Neuronal stem cell (in vitro differentiated cells): ENCODE measurements around the gene DNLZ.

Experiments used
- DNase-seq: peaks from one replicate; pipeline ENCODE4 v3.0.0-alpha.2; 2013; ENCODE audit warnings: low spot score
- H2AFZ ChIP-seq: one replicate; pipeline ENCODE4 v1.6.1; 2013; ENCODE audit warnings: mild to moderate bottlenecking, low read length, inconsistent platforms
- H2AK5ac ChIP-seq: 2 replicates; pipeline ENCODE4 v1.6.1; 2013; ENCODE audit warnings: low read depth, mild to moderate bottlenecking, inconsistent platforms, low read length, moderate library complexity, mixed read lengths
- H2BK120ac ChIP-seq: 2 replicates; pipeline ENCODE4 v1.6.1; 2013; ENCODE audit warnings: low read depth, mild to moderate bottlenecking, inconsistent platforms, low read length, moderate library complexity, mixed read lengths
- H2BK12ac ChIP-seq: one replicate; pipeline ENCODE4 v1.6.1; 2013; ENCODE audit warnings: low read length, inconsistent platforms
- H2BK15ac ChIP-seq: 2 replicates; pipeline ENCODE4 v1.6.1; 2013; ENCODE audit warnings: mild to moderate bottlenecking, low read length, inconsistent platforms, mixed read lengths
- H2BK5ac ChIP-seq: one replicate; pipeline ENCODE4 v1.6.1; 2013; ENCODE audit warnings: inconsistent platforms, mild to moderate bottlenecking, low read length, moderate library complexity
- H3K14ac ChIP-seq: one replicate; pipeline ENCODE4 v1.6.1; 2013; ENCODE audit warnings: low read length, inconsistent platforms
- H3K18ac ChIP-seq: 2 replicates; pipeline ENCODE4 v1.6.1; 2013; ENCODE audit warnings: low read length, inconsistent platforms
- H3K23ac ChIP-seq: 2 replicates; pipeline ENCODE4 v1.6.1; 2013; ENCODE audit warnings: low read depth, mild to moderate bottlenecking, mixed read lengths, low read length, inconsistent platforms; ENCODE audit not compliant: poor library complexity
- H3K27ac ChIP-seq: replicated peaks from 3 replicates; pipeline ENCODE4 v1.5.1; 2013; ENCODE audit warnings: low read length, inconsistent platforms
- H3K27me3 ChIP-seq, 3 experiments: 2 replicates each; pipeline ENCODE4 v1.6.1; 2013; ENCODE audit warnings: low read length in 3 of 3, mild to moderate bottlenecking in 2 of 3, inconsistent platforms in 1 of 3, low read depth in 1 of 3, mixed read lengths in 1 of 3, moderate library complexity in 1 of 3; ENCODE audit not compliant: control insufficient read depth in 3 of 3, insufficient read depth in 3 of 3
- H3K36me3 ChIP-seq, 2 donors: replicated peaks in 1 of 2; 2 replicates each; pipeline ENCODE4 v1.6.1; 2013; ENCODE audit warnings: low read length in 2 of 2; ENCODE audit not compliant: control insufficient read depth in 2 of 2, insufficient read depth in 2 of 2
- H3K4ac ChIP-seq: 2 replicates; pipeline ENCODE4 v1.6.1; 2013; ENCODE audit warnings: inconsistent platforms, mild to moderate bottlenecking, low read length, moderate library complexity
- H3K4me1 ChIP-seq, 2 donors: 1 replicate in 1 of 2; 2 replicates in 1 of 2; pipeline ENCODE4 v1.6.1; 2013; ENCODE audit warnings: low read length in 2 of 2, low read depth in 1 of 2; ENCODE audit not compliant: control insufficient read depth in 2 of 2, insufficient read depth in 1 of 2
- H3K4me2 ChIP-seq: one replicate; pipeline ENCODE4 v1.6.1; 2013; ENCODE audit warnings: mild to moderate bottlenecking, low read length, inconsistent platforms; ENCODE audit not compliant: insufficient read depth, poor library complexity, severe bottlenecking
- H3K4me3 ChIP-seq, 2 donors: 2 replicates each; pipeline ENCODE4 v1.5.1; 2013; ENCODE audit warnings: low read length in 2 of 2, mild to moderate bottlenecking in 2 of 2, inconsistent platforms in 1 of 2, moderate library complexity in 1 of 2
- H3K79me1 ChIP-seq: one replicate; pipeline ENCODE4 v1.6.1; 2013; ENCODE audit warnings: low read depth, mild to moderate bottlenecking, inconsistent platforms, low read length, moderate library complexity
- H3K9ac ChIP-seq: one replicate; pipeline ENCODE4 v1.6.1; 2013; ENCODE audit warnings: mild to moderate bottlenecking, low read depth, low read length, inconsistent platforms; ENCODE audit not compliant: poor library complexity
- H3K9me3 ChIP-seq, 2 donors: replicated peaks in 1 of 2; 2 replicates each; pipeline versions ENCODE3 to v1.6.1; 2013; ENCODE audit warnings: low read length in 2 of 2, mild to moderate bottlenecking in 2 of 2, inconsistent platforms in 1 of 2, low read depth in 1 of 2, mixed read lengths in 1 of 2, moderate library complexity in 1 of 2; ENCODE audit not compliant: control insufficient read depth in 2 of 2, insufficient read depth in 1 of 2
- H4K8ac ChIP-seq: one replicate; pipeline ENCODE4 v1.6.1; 2013; ENCODE audit warnings: low read depth, mild to moderate bottlenecking, inconsistent platforms, low read length, moderate library complexity
- H4K91ac ChIP-seq: one replicate; pipeline ENCODE4 v1.6.1; 2013; ENCODE audit warnings: low read length, low read depth, mild to moderate bottlenecking, inconsistent platforms; ENCODE audit not compliant: poor library complexity
- WGBS, 2 donors: extraction: QIAGEN DNeasy Blood & Tissue Kit; methylation state at CpG; one replicate each; pipeline ENCODE4 v1.1.7; 2013; ENCODE audit warnings: missing lambda C conversion rate in 2 of 2, mixed read lengths in 1 of 2; ENCODE audit not compliant: insufficient read length in 2 of 2, insufficient replicate concordance in 1 of 2; ENCODE audit errors: extremely low coverage in 2 of 2; 5-methylcytosine and 5-hydroxymethylcytosine counted together

The DNLZ gene

GRCh38 chr9:136336156-136336870 lies 27.2 kb downstream of the DNLZ start:
- Histone ChIP-seq H3K9ac (peak overlapping the region; percentile 44), H3K4me2 (no peak overlapping the region), H3K36me3 (peaks cover 29 to 68% of the 10 kb centered on the region in 2 donors), H2AK5ac (no peak overlapping the region), H3K9me3 (no peaks in the 10 kb centered on the region), H3K4ac (no peak overlapping the region), H3K4me3 (no peak overlapping the region), H4K8ac (no peak overlapping the region), H3K23ac (peak overlapping the region; percentile 55), H3K14ac (no peak overlapping the region), H3K27ac (no peak overlapping the region), H2BK120ac (no peak overlapping the region), H2AFZ (no peak overlapping the region), H2BK15ac (no peak overlapping the region), H3K18ac (no peak overlapping the region), H2BK12ac (no peak overlapping the region), H3K79me1 (peaks cover 29% of the 10 kb centered on the region), H3K27me3 (no peaks in the 10 kb centered on the region), H3K4me1 (no peaks in the 10 kb centered on the region), H2BK5ac (no peak overlapping the region), H4K91ac (no peak overlapping the region)
- no peak for DNase-seq
- no CpG with 5 or more reads among the region's 30 CpGs for WGBS, 2 donors

GRCh38 chr9:136335296-136336155 lies 28.0 kb downstream of the DNLZ start:
- Histone ChIP-seq H3K9ac (no peak overlapping the region), H2BK120ac (no peak overlapping the region), H3K14ac (no peak overlapping the region), H3K4ac (no peak overlapping the region), H3K79me1 (peaks cover 35% of the 10 kb centered on the region), H3K27me3 (no peaks in the 10 kb centered on the region), H4K91ac (no peak overlapping the region), H3K27ac (no peak overlapping the region), H3K18ac (no peak overlapping the region), H3K9me3 (no peaks in the 10 kb centered on the region), H3K4me3 (no peak overlapping the region), H3K4me2 (no peak overlapping the region), H3K4me1 (no peaks in the 10 kb centered on the region), H2BK5ac (peak overlapping the region; percentile 82), H2BK12ac (no peak overlapping the region), H2BK15ac (no peak overlapping the region), H3K23ac (no peak overlapping the region), H2AK5ac (no peak overlapping the region), H2AFZ (no peak overlapping the region), H3K36me3 (peaks cover 24 to 64% of the 10 kb centered on the region in 2 donors), H4K8ac (no peak overlapping the region)
- no CpG with 5 or more reads among the region's 26 CpGs for WGBS, 2 donors
- DNase-seq, result no peak

GRCh38 chr9:136334541-136334940 lies 29.0 kb downstream of the DNLZ start:
- H2BK12ac ChIP-seq, result no peak overlapping the region
- H4K8ac ChIP-seq, result no peak overlapping the region
- H3K36me3 ChIP-seq, result peaks cover 19 to 56% of the 10 kb centered on the region in 2 donors
- no peak overlapping the region for H2AFZ ChIP-seq
- H3K79me1 ChIP-seq, result peaks cover 39% of the 10 kb centered on the region
- H3K4me1 ChIP-seq, result no peaks in the 10 kb centered on the region
- peak overlapping the region; percentile 89 for H3K14ac ChIP-seq
- no peak overlapping the region for H3K4me2 ChIP-seq
- H3K18ac ChIP-seq, result no peak overlapping the region
- no CpG with 5 or more reads among the region's 21 CpGs for WGBS, 2 donors
- H3K27me3 ChIP-seq, result no peaks in the 10 kb centered on the region
- no peak overlapping the region for H4K91ac ChIP-seq
- H2BK5ac ChIP-seq, result peak overlapping the region; percentile 82
- no peak overlapping the region for H2BK15ac ChIP-seq
- H2BK120ac ChIP-seq, result no peak overlapping the region
- peak overlapping the region; percentile 55 for H3K23ac ChIP-seq
- H3K27ac ChIP-seq, result no peak overlapping the region
- peak overlapping the region; percentile 70 for H3K9ac ChIP-seq
- DNase-seq, result no peak
- H2AK5ac ChIP-seq, result no peak overlapping the region
- H3K9me3 ChIP-seq, result no peaks in the 10 kb centered on the region
- H3K4me3 ChIP-seq, result no peak overlapping the region
- no peak overlapping the region for H3K4ac ChIP-seq

- WGBS, 2 donors, result no CpG with 5 or more reads among the region's 17 CpGs
- Histone ChIP-seq H2AFZ (no peak overlapping the region), H4K8ac (no peak overlapping the region), H3K18ac (no peak overlapping the region), H3K79me1 (peaks cover 46% of the 10 kb centered on the region), H2AK5ac (peak overlapping the region; percentile 84), H2BK5ac (peak overlapping the region; percentile 24), H3K27ac (no peak overlapping the region), H3K14ac (peak overlapping the region; percentile 89), H3K9ac (peak overlapping the region; percentile 72), H3K27me3 (no peaks in the 10 kb centered on the region), H3K4ac (no peak overlapping the region), H2BK15ac (no peak overlapping the region), H3K4me1 (peaks cover 6 to 7% of the 10 kb centered on the region in 2 donors), H3K4me3 (no peak overlapping the region), H3K9me3 (no peaks in the 10 kb centered on the region), H2BK120ac (no peak overlapping the region), H3K4me2 (no peak overlapping the region), H2BK12ac (no peak overlapping the region), H3K36me3 (peaks cover 15 to 46% of the 10 kb centered on the region in 2 donors), H4K91ac (no peak overlapping the region), H3K23ac (no peak overlapping the region)
- DNase-seq, result no peak
Observed at GRCh38 chr9:136333486-136333885, 30.1 kb downstream of the DNLZ start.
